Muscle layer of duodenum (tissue), 2 donors: ENCODE data around the gene ATP4A.
"Not testable (repeated sequence)": the region's sequence is repeated elsewhere in the genome, so short reads cannot be mapped to it uniquely, and the experiment has no call there.

ENCODE experiments used
- H3K27ac ChIP-seq: one replicate; pipeline ENCODE4 v1.7.0; 2013; ENCODE audit warnings: mild to moderate bottlenecking, low read length
- H3K27me3 ChIP-seq: one replicate; pipeline ENCODE4 v1.7.0; 2013; ENCODE audit warnings: low read depth, mild to moderate bottlenecking, control low read depth, low read length
- H3K36me3 ChIP-seq, 2 donors: one replicate each; pipeline ENCODE4 v1.7.0; 2013; ENCODE audit warnings: low read length in 2 of 2, control low read depth in 1 of 2, mild to moderate bottlenecking in 1 of 2; ENCODE audit not compliant: insufficient read depth in 2 of 2, control insufficient read depth in 1 of 2
- H3K4me1 ChIP-seq, 2 donors: one replicate each; pipeline ENCODE4 v1.7.0; 2013; ENCODE audit warnings: low read length in 2 of 2, mild to moderate bottlenecking in 2 of 2, control low read depth in 1 of 2, moderate library complexity in 1 of 2; ENCODE audit not compliant: insufficient read depth in 2 of 2, control insufficient read depth in 1 of 2
- H3K4me3 ChIP-seq, 2 donors: one replicate each; pipeline ENCODE4 v1.7.0; 2013; ENCODE audit warnings: low read length in 2 of 2, low read depth in 1 of 2, mild to moderate bottlenecking in 1 of 2
- H3K9me3 ChIP-seq, 2 donors: one replicate each; pipeline ENCODE4 v1.7.0; 2013; ENCODE audit warnings: low read length in 2 of 2, control low read depth in 1 of 2, mild to moderate bottlenecking in 1 of 2; ENCODE audit not compliant: control insufficient read depth in 1 of 2
- donor health status: healthy.

The ATP4A gene

DNA sequence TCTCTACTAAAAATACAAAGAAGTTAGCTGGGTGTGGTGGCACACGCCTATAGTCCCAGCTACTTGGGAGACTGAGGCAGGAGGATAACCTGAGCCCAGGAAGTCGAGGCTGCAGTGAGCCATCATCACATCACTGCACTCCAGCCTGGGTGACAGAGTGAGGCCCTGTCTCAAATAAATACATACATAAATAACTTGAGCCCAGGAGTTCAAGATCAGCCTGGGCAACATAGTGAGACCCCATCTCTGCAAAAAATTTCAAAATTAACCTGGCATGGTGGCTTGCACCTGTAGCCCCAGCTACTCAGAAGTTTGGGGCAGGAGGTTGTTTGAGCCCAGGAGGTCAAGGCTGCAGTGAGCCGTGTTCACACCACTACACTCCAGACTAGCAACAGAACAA lies 31.6 kb upstream of the ATP4A start:
- not testable (repeated sequence) for H3K9me3 ChIP-seq, H3K4me1 ChIP-seq, H3K36me3 ChIP-seq, H3K27me3 ChIP-seq, H3K27ac ChIP-seq, H3K4me3 ChIP-seq

DNA sequence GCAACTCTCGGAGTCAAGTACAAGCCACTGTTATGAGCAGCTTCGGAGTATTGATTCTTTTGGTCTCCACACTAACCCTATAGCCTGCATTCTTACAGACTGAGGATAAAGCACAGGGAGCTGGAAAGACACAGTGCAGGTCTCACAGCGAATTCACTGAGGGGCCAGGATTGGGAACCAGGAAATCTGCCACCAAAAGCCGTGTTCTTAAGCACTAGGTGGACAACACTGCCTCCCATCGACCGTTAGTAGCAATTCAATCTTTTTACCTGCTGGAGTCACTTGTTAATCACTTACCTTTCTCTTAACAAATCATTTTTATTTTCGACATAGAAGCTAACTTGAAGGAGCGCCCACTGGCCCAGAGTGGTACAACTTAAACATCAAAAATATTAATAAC lies 28.8 kb upstream of the ATP4A start:
- Histone ChIP-seq H3K36me3 (no peaks in the 10 kb centered on the region), H3K4me1 (no peaks in the 10 kb centered on the region), H3K27ac (no peak overlapping the region), H3K9me3 (no peaks in the 10 kb centered on the region), H3K4me3 (no peak overlapping the region), H3K27me3 (no peaks in the 10 kb centered on the region)

DNA sequence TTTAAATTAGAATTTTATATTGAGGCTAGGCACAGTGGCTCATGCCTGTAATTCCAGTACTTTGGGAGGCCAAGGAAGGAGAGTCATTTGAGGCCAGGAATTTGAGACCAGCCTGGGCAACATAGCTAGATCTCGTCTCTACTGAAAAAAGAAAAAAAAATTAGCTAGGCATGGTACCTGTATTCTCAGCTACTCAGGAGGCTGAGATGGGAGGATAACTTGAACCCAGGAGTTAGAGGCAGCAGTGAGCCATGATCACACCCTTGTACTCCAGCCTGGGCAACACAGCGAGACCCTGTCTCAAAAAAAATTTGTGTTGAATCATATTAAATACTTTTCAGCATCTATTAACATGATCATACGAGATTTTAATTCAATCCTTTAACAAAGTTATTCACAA lies 27.4 kb upstream of the ATP4A start:
- H3K36me3 ChIP-seq, result no peaks in the 10 kb centered on the region
- no peaks in the 10 kb centered on the region for H3K4me1 ChIP-seq
- H3K9me3 ChIP-seq, result no peaks in the 10 kb centered on the region
- no peak overlapping the region for H3K4me3 ChIP-seq
- no peaks in the 10 kb centered on the region for H3K27me3 ChIP-seq
- no peak overlapping the region for H3K27ac ChIP-seq

DNA sequence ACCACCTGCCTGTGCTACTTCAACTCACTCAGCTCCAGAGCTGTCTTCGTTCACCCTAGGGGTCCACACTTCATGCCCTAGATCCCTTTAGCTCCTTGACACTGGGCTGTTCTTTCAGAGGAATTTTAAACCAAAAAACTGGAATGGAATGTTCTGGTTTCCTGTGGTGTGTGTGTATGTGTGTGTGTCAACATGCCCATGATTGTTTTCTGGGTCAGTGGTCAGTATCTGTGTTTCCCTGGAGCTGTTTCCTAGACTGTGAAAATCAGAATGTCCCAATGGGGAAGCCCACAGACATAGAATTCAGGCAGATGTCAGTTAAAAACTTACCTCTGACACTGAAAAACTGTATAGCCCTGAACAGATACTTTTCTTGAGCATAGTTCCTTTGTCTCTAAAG lies 23.9 kb upstream of the ATP4A start:
- Histone ChIP-seq H3K36me3 (no peaks in the 10 kb centered on the region), H3K27ac (no peak overlapping the region), H3K4me3 (no peak overlapping the region), H3K4me1 (no peaks in the 10 kb centered on the region), H3K9me3 (no peaks in the 10 kb centered on the region), H3K27me3 (no peaks in the 10 kb centered on the region)

DNA sequence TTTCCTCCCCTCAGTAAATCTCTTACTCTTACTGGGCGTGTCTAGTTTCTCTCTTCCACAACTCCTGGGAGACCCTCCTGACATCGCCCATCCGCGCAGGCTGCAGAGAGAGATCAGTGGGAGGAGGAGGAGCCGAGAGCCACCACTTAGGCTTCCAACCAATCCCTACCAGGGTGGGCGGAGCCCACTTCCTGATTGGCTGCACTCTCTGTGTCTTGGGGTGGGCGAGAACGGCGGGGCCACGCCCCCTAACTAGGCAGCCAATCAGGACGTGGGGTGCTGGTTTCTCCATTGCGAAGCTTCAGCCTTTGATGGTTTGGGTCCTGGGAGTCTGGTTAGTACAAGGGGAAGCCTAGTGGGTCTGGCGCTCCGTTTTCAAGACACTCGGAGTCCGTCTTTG lies 22.4 kb upstream of the ATP4A start, which contains the start of gene PMIS2:
PMIS2 (plus strand) TSS at position 326 of the 400 bp plus-strand sequence. CDS start 87 bp downstream, outside the sequence.
- no peaks in the 10 kb centered on the region for H3K27me3 ChIP-seq
- H3K4me3 ChIP-seq, result no peak within 1 kb of the TSS
- no peaks in the 10 kb centered on the region for H3K9me3 ChIP-seq
- H3K36me3 ChIP-seq, result no peaks in the 10 kb centered on the region
- H3K4me1 ChIP-seq, result no peaks in the 10 kb centered on the region
- H3K27ac ChIP-seq, result no peak within 1 kb of the TSS

DNA sequence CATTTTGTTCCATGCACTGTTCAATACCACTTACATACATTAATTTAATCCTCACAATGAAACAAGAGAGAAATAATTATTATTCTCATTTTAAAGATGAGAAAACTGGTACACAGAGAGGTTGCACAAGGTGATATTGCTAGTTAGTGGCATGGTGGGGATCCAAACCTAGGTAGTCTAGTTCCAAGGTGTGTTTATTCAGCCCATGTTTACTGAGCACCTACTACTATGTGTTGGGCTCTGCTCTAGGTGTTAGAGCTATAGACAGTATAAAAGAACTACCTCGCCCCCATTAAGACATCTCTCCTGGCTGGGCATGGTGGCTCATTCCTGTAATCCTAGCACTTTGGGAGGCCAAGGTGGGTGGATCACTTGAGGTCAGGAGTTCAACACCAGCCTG lies 19.3 kb upstream of the ATP4A start:
- Histone ChIP-seq H3K36me3 (no peaks in the 10 kb centered on the region), H3K9me3 (no peaks in the 10 kb centered on the region), H3K27ac (no peak overlapping the region), H3K4me1 (no peaks in the 10 kb centered on the region), H3K4me3 (no peak overlapping the region), H3K27me3 (no peaks in the 10 kb centered on the region)

DNA sequence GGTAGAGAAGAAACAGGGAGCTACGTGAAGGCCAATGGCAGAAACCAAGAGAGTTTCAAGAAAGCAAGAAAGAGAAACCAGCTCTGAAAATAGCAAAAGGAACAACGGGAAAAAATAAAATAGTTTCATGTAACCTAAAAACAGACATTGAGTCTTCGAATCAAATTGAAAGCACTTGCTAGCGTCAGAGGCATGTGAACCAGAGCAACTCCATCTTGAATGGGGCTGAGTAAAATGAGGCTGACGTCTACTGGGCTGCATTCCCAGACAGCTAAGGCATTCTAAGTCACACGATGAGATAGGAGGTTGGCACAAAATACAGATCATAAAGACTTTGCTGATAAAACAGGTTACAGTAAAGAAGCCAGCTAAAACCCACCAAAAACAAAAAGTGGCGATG lies 15.2 kb upstream of the ATP4A start:
- Histone ChIP-seq H3K27me3 (no peaks in the 10 kb centered on the region), H3K4me3 (no peak overlapping the region), H3K4me1 (no peaks in the 10 kb centered on the region), H3K9me3 (peaks cover 10 to 17% of the 10 kb centered on the region in 2 donors), H3K36me3 (no peaks in the 10 kb centered on the region), H3K27ac (no peak overlapping the region)

DNA sequence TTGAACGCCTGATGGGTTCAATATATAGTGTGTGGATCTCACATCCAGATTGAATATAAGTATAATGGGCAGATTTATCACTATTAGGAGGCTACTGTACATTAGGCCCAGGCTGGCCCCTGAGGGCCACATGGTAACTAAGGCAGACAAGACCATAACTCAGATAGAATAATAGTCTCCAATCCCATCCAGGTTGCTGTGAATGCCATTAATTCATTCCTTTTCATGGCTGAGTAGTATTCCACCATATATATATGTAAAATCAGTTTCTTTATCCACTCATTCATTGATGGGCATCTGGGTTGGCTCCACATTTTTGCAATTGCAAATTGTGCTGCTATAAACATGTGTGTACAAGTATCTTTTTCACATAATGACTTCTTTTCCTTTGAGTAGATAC lies 14.5 kb upstream of the ATP4A start:
- H3K4me1 ChIP-seq, result no peaks in the 10 kb centered on the region
- H3K27me3 ChIP-seq, result no peaks in the 10 kb centered on the region
- no peak overlapping the region for H3K27ac ChIP-seq
- H3K9me3 ChIP-seq, result peaks cover 10 to 17% of the 10 kb centered on the region in 2 donors
- H3K36me3 ChIP-seq, result no peaks in the 10 kb centered on the region
- no peak overlapping the region for H3K4me3 ChIP-seq

DNA sequence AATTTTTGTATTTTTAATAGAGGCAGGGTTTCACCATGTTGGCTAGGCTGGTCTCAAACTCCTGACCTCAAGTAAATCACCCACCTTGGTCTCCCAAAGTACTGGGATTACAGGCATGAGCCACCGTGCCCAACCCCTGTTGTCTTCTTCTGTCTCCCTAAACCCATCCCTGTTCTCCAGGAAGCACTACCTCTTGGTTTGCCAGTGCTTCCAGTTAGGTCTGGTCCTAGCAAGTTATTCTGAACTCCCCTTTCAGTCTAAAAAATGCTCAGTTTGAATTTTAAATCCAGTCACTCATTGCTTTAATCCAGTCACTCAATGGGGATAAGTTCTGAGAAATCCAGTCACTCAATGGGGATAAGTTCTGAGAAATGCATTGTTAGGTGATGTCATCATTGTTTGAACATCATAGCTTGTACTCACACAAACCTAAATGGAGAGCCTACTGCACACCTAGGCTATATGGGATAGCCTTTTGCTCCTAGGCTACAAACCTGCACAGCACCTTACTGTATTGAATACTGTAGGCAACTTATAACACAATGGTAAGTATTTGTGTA lies 8.0 kb upstream of the ATP4A start:
- no peak overlapping the region for H3K27ac ChIP-seq
- H3K4me1 ChIP-seq, result no peaks in the 10 kb centered on the region
- H3K9me3 ChIP-seq, result peaks cover 7 to 11% of the 10 kb centered on the region in 2 donors
- no peak overlapping the region for H3K4me3 ChIP-seq
- H3K36me3 ChIP-seq, result no peaks in the 10 kb centered on the region
- no peaks in the 10 kb centered on the region for H3K27me3 ChIP-seq

DNA sequence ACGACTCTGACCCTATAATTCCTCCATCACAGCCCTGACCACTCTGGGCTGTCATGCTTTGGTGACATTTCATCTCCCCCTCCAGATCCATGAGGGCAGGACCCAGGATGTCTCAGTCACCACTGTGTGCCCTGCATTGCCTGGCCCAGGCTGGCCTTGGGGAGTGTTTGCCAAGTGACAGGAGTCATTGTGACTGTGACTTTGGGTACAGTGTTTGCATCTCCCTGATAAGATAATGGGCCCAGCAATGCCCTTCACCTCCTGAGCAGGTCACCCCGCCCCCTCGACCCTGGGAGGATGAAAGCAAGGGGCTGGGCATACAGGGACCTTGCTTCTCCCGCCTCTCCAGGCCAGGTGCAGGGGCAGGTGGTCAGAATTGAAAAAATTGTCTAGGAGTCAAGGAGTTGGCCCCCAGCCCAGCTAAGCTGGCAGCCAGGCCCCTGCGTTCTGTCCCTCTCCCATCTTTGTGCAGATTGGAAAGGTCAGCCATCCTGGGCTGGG lies 5.9 kb upstream of the ATP4A start:
- no peaks in the 10 kb centered on the region for H3K36me3 ChIP-seq
- H3K9me3 ChIP-seq, result no peaks in the 10 kb centered on the region
- H3K27ac ChIP-seq, result no peak overlapping the region
- H3K4me3 ChIP-seq, result no peak overlapping the region
- H3K4me1 ChIP-seq, result no peaks in the 10 kb centered on the region
- no peaks in the 10 kb centered on the region for H3K27me3 ChIP-seq

DNA sequence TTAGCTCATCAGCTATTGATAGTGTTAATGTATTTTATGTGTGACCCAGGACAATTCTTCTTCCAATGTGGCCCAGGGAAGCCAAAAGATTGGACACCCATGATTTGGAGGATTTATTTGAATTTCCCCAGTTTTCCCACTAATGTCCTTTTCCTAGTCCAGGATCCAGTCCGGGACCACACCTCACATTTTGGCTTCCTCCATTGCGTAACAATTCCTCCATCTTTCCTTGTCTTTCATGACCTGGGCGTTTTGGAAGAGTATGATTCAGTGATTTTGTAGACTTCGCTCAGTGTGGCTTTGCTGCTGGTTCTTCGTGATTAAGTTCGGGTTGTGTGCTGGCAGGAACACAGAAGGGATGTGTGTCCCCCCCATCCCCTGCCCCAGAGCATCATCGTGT lies 3.3 kb upstream of the ATP4A start:
- Histone ChIP-seq H3K9me3 (no peaks in the 10 kb centered on the region), H3K27me3 (no peaks in the 10 kb centered on the region), H3K36me3 (no peaks in the 10 kb centered on the region), H3K4me1 (no peaks in the 10 kb centered on the region), H3K4me3 (no peak overlapping the region), H3K27ac (no peak overlapping the region)
